Stromal cell of bone marrow (primary cell): ENCODE results near the gene RAB3C.

Experiments used
- DNase-seq: peaks from one replicate; pipeline ENCODE4 v3.0.0-alpha.2; 2012; ENCODE audit warnings: low read depth

Gene RAB3C

GRCh38 chr5:58773744-58774441, 191.0 kb downstream of the RAB3C start:
- no peak for DNase-seq

- DNase-seq, result no peak
Measured at GRCh38 chr5:58774937-58775336, 192.1 kb downstream of the RAB3C start.

GRCh38 chr5:58775701-58776262, 192.9 kb downstream of the RAB3C start:
- no peak for DNase-seq

DNA sequence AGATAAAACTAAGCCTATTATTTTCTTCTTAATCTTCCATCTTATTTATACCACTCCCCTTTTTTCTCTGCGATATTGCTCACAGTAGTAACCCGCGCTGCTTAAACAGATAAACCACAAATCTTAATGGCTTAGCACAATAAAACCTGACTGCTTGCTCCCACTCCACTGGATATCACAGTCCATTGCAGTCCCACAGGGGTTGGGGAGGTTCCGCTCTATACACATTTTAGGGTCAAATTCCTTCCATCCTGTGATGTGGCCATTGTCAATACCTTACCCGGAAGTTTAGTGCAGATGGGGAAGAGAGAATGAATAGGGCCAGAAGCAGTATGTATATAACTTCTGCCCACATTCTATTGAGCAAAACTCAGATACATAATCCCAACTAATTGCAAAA, 193.7 kb downstream of the RAB3C start:
- no peak for DNase-seq

GRCh38 chr5:58778888-58779287, 196.0 kb downstream of the RAB3C start:
- DNase-seq, result no peak

- no peak for DNase-seq
Measured at GRCh38 chr5:58786035-58786434, 203.2 kb downstream of the RAB3C start.

GRCh38 chr5:58786711-58787303, 203.9 kb downstream of the RAB3C start:
- no peak for DNase-seq

DNA sequence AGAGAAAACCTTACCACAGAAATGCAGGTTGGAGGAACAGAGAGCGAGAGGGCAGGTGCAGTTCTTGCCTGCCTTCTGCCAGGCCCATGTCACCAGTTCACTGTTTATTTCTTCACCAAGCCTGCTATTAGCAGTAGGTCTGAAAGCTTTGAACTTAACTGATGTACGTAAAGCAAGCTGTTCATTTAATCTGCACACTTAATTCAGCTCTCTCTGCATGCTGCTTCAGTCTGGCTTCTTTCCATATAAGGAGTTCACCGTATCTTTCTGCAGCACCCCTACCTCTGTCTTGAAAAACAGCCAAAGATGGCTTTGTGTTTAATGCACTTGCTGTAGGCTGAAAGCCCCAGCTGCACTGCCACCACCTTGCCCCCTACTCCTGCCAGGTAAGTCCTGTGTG, 205.1 kb downstream of the RAB3C start:
- no peak for DNase-seq

DNA sequence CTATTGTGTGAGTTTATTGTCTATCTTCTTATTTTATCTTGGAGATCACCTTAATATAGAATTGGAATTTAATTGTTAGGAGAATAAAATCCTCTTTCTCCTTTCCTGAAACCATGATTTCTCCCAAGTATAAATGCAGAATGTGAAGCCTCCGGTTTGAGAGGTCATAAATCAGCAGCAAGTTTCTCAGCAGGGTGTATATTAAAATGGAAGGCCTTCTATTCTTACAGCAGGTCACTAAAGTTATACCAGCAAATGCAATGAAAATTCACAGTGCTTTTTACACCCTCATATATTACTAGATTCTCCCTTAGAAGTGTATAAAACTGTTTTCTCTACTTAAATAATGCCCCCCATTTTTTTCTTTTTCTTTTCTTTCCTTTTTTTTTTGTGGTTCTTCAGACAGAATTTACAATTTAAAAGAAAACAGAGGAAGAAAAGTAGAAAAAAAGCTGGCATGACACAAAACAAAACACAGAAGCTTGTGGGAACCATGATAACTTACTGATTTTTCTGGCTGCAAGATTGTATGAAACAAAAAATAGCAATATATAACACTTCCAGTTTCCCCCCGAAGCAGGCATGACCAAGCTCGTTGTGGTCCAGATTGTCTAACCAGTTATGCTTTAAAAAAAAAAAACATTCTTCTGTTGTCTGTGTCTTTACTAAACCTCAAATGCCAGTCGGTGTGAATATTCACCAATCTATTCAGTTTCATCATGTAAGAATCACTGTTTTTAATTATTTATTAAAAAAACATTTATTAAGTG, 211.2 kb downstream of the RAB3C start:
- DNase-seq, result no peak

DNA sequence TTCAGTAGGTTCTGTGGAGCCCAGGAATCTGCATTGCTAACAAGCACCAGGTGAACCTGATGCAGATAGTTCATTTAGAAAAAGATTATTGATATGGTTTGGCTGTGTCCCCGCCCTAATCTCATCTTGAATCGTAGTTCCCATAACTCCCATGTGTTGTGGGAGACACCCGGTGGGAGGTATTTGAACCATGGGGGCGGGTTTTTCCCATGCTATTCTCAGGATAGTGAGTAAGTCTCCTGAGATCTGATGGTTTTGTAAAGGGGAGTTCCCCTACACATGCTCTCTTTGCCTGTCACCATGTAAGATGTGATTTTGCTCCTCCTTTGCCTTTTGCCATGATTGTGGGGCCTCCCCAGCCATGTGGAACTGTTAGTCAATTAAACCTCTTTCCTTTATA, 212.0 kb downstream of the RAB3C start:
- no peak for DNase-seq

- DNase-seq, result no peak
Measured at GRCh38 chr5:58795327-58795726, 212.5 kb downstream of the RAB3C start.

DNA sequence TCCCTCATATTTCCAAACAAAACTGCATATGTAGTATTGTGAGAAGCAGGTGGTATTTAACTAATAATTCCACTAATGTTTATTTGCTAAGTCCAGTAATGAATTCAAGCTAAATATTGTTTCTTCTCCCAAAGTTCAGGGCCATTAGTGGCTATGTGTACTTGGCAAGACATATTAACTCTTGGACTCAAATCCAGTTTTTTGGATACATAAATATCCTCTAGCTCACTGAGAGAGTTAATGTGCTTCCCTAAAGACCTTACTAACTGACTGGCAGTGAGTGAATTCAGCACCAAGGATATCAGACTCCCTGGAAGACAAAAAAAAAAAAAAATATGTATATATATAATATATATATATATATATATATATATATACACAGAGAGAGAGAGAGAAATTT, 214.1 kb downstream of the RAB3C start:
- DNase-seq, result no peak

DNA sequence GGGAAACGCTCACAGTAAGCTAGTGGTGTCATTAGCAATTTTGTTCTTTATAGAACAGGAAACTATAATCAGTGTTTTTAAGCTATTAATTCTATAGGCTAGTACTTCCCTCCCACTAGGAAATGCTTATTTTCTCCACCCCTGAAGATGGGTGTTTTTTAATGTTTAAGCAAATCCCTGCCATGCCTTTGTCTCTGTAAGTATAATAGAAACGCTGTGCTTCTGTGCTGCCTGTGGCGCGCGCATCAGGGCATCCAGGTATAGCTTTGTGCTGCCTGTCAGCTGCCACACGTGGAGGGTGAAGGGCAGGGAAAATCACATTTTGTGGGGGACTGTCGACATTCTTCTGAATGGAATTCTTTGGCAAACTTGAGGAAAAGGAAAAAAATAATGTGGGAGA, 217.5 kb downstream of the RAB3C start:
- no peak for DNase-seq

- DNase-seq, result no peak
Measured at GRCh38 chr5:58800861-58801540, 218.1 kb downstream of the RAB3C start.

- DNase-seq, result no peak
Measured at GRCh38 chr5:58803056-58803455, 220.2 kb downstream of the RAB3C start.

- no peak for DNase-seq
Measured at GRCh38 chr5:58804291-58804690, 221.4 kb downstream of the RAB3C start.

DNA sequence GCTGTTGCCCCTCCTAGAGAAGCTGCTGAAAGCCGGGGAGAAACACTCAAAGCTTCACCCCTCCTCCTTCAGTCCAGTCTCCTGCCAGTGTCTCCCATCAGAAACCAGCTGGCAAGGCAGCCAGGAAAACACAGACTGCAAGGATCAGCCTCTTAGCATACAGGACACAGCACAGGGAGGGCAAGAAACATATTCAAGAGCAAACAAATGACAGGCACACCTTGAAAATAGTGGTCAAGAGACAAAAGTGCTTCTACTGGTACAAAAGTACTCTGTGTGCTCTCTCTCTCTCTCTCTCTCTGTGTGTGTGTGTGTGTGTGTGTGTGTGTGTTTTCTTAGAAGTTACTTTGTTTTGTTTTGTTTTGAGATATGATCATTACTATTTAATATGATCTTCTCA, 227.2 kb downstream of the RAB3C start:
- no peak for DNase-seq

GRCh38 chr5:58813855-58814254, 231.0 kb downstream of the RAB3C start:
- no peak for DNase-seq

DNA sequence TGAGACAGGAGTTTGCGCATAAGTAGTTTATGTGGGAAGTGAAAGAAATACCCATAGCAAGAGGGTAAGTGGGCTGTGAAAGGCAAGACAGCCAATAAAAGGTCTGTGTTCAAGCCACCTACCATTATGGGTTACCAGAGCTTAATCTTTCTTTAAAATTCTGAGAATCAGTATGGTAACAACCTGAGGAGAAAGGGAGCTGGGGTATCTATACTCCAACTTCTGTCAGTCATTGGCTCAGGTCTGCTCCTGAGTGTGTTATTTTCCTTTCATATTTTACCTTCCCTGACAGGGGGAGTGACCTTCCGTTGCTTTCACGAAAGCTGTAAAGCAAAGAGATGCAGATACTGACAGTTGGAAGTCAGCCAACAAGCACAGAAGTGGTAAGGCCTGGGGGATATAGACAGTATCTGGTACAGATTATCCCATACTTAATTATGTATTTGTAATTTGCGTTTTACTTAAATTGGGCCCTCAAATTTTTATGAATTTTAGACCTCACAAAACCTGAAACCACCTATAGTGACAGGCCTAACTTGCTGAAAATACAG, 233.4 kb downstream of the RAB3C start:
- DNase-seq, result no peak

- no peak for DNase-seq
Measured at GRCh38 chr5:58818465-58818864, 235.6 kb downstream of the RAB3C start.

DNA sequence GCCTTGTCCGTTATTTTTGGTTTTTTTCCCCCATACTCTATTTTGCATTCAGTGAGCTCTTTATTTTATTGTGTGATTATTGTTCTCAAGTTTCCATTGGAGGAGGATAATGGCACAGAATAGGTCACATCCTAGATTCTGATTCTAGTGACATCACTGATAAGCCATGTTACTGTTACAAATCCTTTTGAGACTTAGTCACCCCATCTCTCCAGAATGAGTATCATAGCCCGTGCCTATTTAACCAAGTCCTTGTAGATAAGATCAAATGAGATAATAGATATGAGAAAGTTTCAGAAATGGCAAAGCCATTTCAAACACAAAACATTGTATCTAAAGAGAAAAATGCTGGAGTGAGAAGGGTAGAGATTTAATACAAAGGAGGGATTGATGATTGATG, 242.6 kb downstream of the RAB3C start:
- DNase-seq, result no peak

- no peak for DNase-seq
Measured at GRCh38 chr5:58825899-58826298, 243.0 kb downstream of the RAB3C start.
